GM12892 (cell line): Measurements from ENCODE around the gene PRX.

Experiments used
- POLR2A ChIP-seq: IDR thresholded peaks from 2 replicates; pipeline ENCODE4 v1.6.1; 2011; ENCODE audit warnings: low read depth, low read length, control low read depth
- POLR2AphosphoS5 ChIP-seq: IDR thresholded peaks from 2 replicates; pipeline ENCODE4 v1.6.1; 2011; ENCODE audit warnings: low read depth, low read length, control low read depth

- TF ChIP-seq POLR2A (no peak), POLR2AphosphoS5 (no peak)
These were observed 41.4 kb downstream of the PRX start for GRCh38 chr19:40371802-40372122.
